Glutamatergic neuron (in vitro differentiated cells): ENCODE data around the gene ADARB2. TPM values are rescaled to one million over a fixed set of nuclear protein-coding genes. Genes with fewer than 3 reads are reported as not detected.

Experiments
- DNase-seq: peaks from one replicate; pipeline ENCODE4 v3.0.0; 2022
- H3K27ac Mint-ChIP-seq: one replicate; pipeline ENCODE4 v1.8.0; 2020; ENCODE audit warnings: mild to moderate bottlenecking, mixed read lengths, inconsistent platforms; ENCODE audit not compliant: unreplicated experiment
- H3K27me3 Mint-ChIP-seq: one replicate; pipeline ENCODE4 v1.8.0; 2020; ENCODE audit warnings: mild to moderate bottlenecking, moderate library complexity, mixed read lengths, inconsistent platforms; ENCODE audit not compliant: unreplicated experiment
- H3K36me3 Mint-ChIP-seq: one replicate; pipeline ENCODE4 v1.8.0; 2020; ENCODE audit warnings: mild to moderate bottlenecking, mixed read lengths, inconsistent platforms; ENCODE audit not compliant: unreplicated experiment
- H3K4me1 Mint-ChIP-seq: one replicate; pipeline ENCODE4 v1.8.0; 2020; ENCODE audit warnings: mild to moderate bottlenecking, low read depth, mixed read lengths, inconsistent platforms; ENCODE audit not compliant: unreplicated experiment
- H3K4me3 Mint-ChIP-seq: one replicate; pipeline ENCODE4 v1.8.0; 2020; ENCODE audit warnings: mild to moderate bottlenecking, mixed read lengths, inconsistent platforms; ENCODE audit not compliant: unreplicated experiment
- H3K9me3 Mint-ChIP-seq: one replicate; pipeline ENCODE4 v1.8.0; 2020; ENCODE audit warnings: mild to moderate bottlenecking, moderate library complexity, mixed read lengths, inconsistent platforms; ENCODE audit not compliant: unreplicated experiment
- CTCF ChIP-seq: fragments of 200-600 bp; sonication (generic); IDR thresholded peaks from one replicate; pipeline ENCODE4 v1.5.0; 2021; ENCODE audit not compliant: partially characterized antibody, unreplicated experiment
- total RNA-seq: library from RNA; stranded (reverse); fragmentation: NEBNext Ultra II Directional; extraction: Animal tissue kit (Norgen Biotek cat#: 25700); gene quantifications from one replicate; pipeline ENCODE4 v1.2.1, GENCODE V29; 2021; ENCODE audit not compliant: unreplicated experiment

ADARB2 gene
- total RNA-seq, 1 donor from 2014 or later = 20.6 TPM

- H3K27ac Mint-ChIP-seq = no peak overlapping the region
- peaks cover 11% of the 10 kb centered on the region for H3K9me3 Mint-ChIP-seq
- peaks cover under 1% of the 10 kb centered on the region for H3K4me1 Mint-ChIP-seq
- no peak for TF ChIP-seq CTCF
- no peak for DNase-seq
- no peaks in the 10 kb centered on the region for H3K36me3 Mint-ChIP-seq
- no peak overlapping the region for H3K4me3 Mint-ChIP-seq
- peaks cover 2% of the 10 kb centered on the region for H3K27me3 Mint-ChIP-seq
Observed at GRCh38 chr10:1530871-1531517, 206.3 kb downstream of the ADARB2 start.

- peak overlapping the region; percentile 33 for H3K27ac Mint-ChIP-seq
- TF ChIP-seq CTCF = no peak
Observed at GRCh38 chr10:1529806-1530413, 207.4 kb downstream of the ADARB2 start.

GRCh38 chr10:1527951-1528350 is 209.4 kb downstream of the ADARB2 start:
- Mint-ChIP-seq H3K4me3 (no peak overlapping the region), H3K27me3 (peaks cover 5% of the 10 kb centered on the region), H3K27ac (no peak overlapping the region), H3K4me1 (peaks cover 7% of the 10 kb centered on the region), H3K9me3 (peaks cover 13% of the 10 kb centered on the region), H3K36me3 (no peaks in the 10 kb centered on the region)
- DNase-seq = no peak
- TF ChIP-seq CTCF = no peak

More at GRCh38 chr10:1529806-1530413, 207.4 kb downstream of the ADARB2 start:
- no peak overlapping the region for H3K4me3 Mint-ChIP-seq
- peaks cover 13% of the 10 kb centered on the region for H3K9me3 Mint-ChIP-seq
- peaks cover 7% of the 10 kb centered on the region for H3K4me1 Mint-ChIP-seq
- peaks cover 5% of the 10 kb centered on the region for H3K27me3 Mint-ChIP-seq
- H3K36me3 Mint-ChIP-seq = no peaks in the 10 kb centered on the region
- DNase-seq = no peak

- Mint-ChIP-seq H3K9me3 (peaks cover 11% of the 10 kb centered on the region), H3K36me3 (no peaks in the 10 kb centered on the region), H3K27ac (no peak overlapping the region), H3K4me1 (peaks cover 12% of the 10 kb centered on the region), H3K4me3 (no peak overlapping the region), H3K27me3 (peaks cover 5% of the 10 kb centered on the region)
- no peak for TF ChIP-seq CTCF
- DNase-seq = no peak
Observed at GRCh38 chr10:1526436-1527055, 210.8 kb downstream of the ADARB2 start.
